Measurements from ENCODE around the gene PCLAF.

- TF ChIP-seq CTCF (IDR thresholded peaks at IDR 0.05; ENCODE audit: low read depth, low read length, missing input control) (no peak), ATF3 (IDR thresholded peaks at IDR 0.05) (no peak), SP1 (IDR thresholded peaks at IDR 0.05) (no peak), RAD21 (IDR thresholded peaks at IDR 0.05) (no peak)
These were observed 39.3 kb downstream of the PCLAF start for GRCh38 chr15:64341961-64342360.

All from liver (tissue), 3 donors.